Measurements from ENCODE around the gene DGKE. TPM values are rescaled to one million over a fixed set of nuclear protein-coding genes. Genes with fewer than 3 reads are reported as not detected.

DGKE gene
- total RNA-seq, 1 donor from 2014 or later: 8.6 TPM

GRCh38 chr17:56801459-56802178 lies 32.3 kb upstream of the DGKE start:
- Mint-ChIP-seq H3K36me3 (no peaks in the 10 kb centered on the region), H3K27me3 (ENCODE audit: low read depth) (no peaks in the 10 kb centered on the region), H3K4me3 (no peak overlapping the region), H3K27ac (no peak overlapping the region), H3K9me3 (no peaks in the 10 kb centered on the region), H3K4me1 (peaks cover 26% of the 10 kb centered on the region)
- TF ChIP-seq, protein P1, sequence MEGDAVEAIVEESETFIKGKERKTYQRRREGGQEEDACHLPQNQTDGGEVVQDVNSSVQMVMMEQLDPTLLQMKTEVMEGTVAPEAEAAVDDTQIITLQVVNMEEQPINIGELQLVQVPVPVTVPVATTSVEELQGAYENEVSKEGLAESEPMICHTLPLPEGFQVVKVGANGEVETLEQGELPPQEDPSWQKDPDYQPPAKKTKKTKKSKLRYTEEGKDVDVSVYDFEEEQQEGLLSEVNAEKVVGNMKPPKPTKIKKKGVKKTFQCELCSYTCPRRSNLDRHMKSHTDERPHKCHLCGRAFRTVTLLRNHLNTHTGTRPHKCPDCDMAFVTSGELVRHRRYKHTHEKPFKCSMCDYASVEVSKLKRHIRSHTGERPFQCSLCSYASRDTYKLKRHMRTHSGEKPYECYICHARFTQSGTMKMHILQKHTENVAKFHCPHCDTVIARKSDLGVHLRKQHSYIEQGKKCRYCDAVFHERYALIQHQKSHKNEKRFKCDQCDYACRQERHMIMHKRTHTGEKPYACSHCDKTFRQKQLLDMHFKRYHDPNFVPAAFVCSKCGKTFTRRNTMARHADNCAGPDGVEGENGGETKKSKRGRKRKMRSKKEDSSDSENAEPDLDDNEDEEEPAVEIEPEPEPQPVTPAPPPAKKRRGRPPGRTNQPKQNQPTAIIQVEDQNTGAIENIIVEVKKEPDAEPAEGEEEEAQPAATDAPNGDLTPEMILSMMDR (IDR thresholded peaks at IDR 0.05; ENCODE audit: unreplicated experiment): no peak
- DNase-seq (ENCODE audit: low spot score in 2 of 2, unreplicated experiment in 2 of 2): no peak

DNA sequence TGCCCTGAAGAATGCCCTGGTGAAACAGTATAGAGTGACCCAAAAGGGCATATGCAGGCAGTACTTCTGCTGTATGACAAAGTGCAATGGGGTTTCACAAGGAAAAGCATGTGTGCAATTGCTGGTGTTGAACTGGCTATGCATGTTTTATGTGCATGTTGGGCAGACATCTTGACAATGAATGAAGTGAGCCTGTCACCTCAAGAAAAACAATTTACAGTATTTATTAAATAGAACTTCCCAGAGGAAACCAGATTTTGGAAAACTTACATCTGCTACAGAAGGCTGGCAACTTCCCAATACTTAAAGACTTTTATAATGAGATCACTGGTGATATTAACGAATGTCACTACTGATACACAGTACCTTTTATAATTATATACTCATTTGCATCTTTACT lies 30.9 kb upstream of the DGKE start:
- Mint-ChIP-seq H3K9me3 (no peaks in the 10 kb centered on the region), H3K4me3 (no peak overlapping the region), H3K27ac (no peak overlapping the region), H3K27me3 (ENCODE audit: low read depth) (no peaks in the 10 kb centered on the region), H3K4me1 (peaks cover 26% of the 10 kb centered on the region), H3K36me3 (no peaks in the 10 kb centered on the region)
- TF ChIP-seq, protein P1 (IDR thresholded peaks at IDR 0.05; ENCODE audit: unreplicated experiment): no peak
- DNase-seq (ENCODE audit: low spot score in 2 of 2, unreplicated experiment in 2 of 2): no peak

- Mint-ChIP-seq H3K4me1 (peaks cover 22% of the 10 kb centered on the region), H3K36me3 (no peaks in the 10 kb centered on the region), H3K27ac (peak overlapping the region; percentile 72), H3K4me3 (no peak overlapping the region), H3K27me3 (ENCODE audit: low read depth) (no peaks in the 10 kb centered on the region), H3K9me3 (no peaks in the 10 kb centered on the region)
- TF ChIP-seq, protein P1 (IDR thresholded peaks at IDR 0.05; ENCODE audit: unreplicated experiment): no peak
- DNase-seq (ENCODE audit: low spot score in 2 of 2, unreplicated experiment in 2 of 2): no peak
Observed at GRCh38 chr17:56804454-56804853, 29.5 kb upstream of the DGKE start.

DNA sequence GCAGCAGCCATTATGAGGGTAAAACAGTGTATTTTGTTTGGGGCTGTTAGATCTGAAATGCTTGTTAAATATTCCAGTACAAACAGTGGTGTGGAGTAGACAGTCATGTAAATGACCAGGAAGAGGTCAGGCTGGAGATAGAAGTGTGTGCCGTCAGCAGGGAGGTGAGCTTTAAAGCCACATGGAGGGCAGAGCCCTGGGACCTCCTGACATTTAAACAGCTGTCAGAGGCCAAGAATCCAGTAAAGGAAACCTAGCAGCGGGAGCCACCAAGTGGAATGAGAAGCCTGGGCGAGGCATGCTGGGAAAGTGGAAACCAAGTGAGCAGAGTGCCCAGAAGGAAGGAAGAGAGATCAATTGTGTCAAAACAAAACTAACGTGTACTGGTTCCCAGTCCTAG lies 27.0 kb upstream of the DGKE start:
- TF ChIP-seq, protein P1 (IDR thresholded peaks at IDR 0.05; ENCODE audit: unreplicated experiment): no peak
- Mint-ChIP-seq H3K36me3 (no peaks in the 10 kb centered on the region), H3K4me1 (peaks cover 22% of the 10 kb centered on the region), H3K27me3 (ENCODE audit: low read depth) (no peaks in the 10 kb centered on the region), H3K9me3 (no peaks in the 10 kb centered on the region), H3K27ac (no peak overlapping the region), H3K4me3 (no peak overlapping the region)
- no peak for DNase-seq (ENCODE audit: low spot score in 2 of 2, unreplicated experiment in 2 of 2)

DNA sequence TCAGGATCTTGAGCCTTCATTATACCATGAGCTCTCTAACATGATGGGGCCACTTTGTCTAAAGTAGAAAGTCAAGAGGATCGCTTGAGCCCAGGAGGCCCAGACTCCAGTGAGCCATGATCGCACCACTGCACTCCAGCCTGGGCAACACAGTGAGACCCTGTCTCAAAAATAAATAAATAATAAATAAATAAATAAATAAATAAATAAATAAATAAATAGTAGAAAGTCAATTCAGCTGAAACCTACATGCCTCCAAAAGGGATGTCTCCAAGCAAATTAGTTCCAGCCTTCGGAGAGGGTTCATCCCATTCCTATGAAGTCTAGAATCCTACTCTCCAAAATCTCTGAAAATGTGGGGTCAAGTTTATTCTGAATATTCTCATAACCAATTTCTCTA lies 26.2 kb upstream of the DGKE start:
- peaks cover 26% of the 10 kb centered on the region for H3K4me1 Mint-ChIP-seq
- TF ChIP-seq, protein P1 (IDR thresholded peaks at IDR 0.05; ENCODE audit: unreplicated experiment): no peak
- H3K27ac Mint-ChIP-seq: no peak overlapping the region
- H3K27me3 Mint-ChIP-seq (ENCODE audit: low read depth): no peaks in the 10 kb centered on the region
- no peaks in the 10 kb centered on the region for H3K36me3 Mint-ChIP-seq
- DNase-seq (ENCODE audit: low spot score in 2 of 2, unreplicated experiment in 2 of 2): no peak
- no peaks in the 10 kb centered on the region for H3K9me3 Mint-ChIP-seq
- no peak overlapping the region for H3K4me3 Mint-ChIP-seq
